ENCODE results near the gene YTHDF1. TPM values are rescaled to one million over a fixed set of nuclear protein-coding genes. Genes with fewer than 3 reads are reported as not detected.
"Not testable (repeated sequence)": the region's sequence is repeated elsewhere in the genome, so short reads cannot be mapped to it uniquely, and the experiment has no call there.

The YTHDF1 gene
- polyA plus RNA-seq, 1 donor: 25.2 TPM

DNA sequence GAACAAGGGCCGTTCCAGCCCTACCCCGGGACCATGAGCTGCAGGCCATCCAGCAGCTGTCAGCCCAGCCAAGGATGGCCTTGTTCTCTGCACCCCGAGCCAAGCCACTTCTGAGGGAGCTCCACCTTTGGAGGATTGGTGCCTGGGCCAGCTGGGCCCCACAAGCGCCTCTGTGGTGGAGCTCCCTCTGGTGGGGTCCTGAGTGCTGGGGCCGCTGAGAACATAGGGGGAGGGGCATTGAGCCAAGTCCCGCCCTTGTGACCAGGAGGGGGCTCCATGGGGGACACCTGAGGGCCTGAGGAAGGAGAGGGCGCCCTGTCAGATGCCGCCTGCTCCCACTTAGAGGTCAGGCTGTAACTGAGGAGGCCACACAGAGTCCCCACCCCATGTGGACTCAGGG is 43.2 kb downstream of the YTHDF1 start:
- DNase-seq (ENCODE audit: low read depth): no peak

- DNase-seq (ENCODE audit: low read depth): no peak
These were observed 43.9 kb downstream of the YTHDF1 start for GRCh38 chr20:63171991-63172390.

DNA sequence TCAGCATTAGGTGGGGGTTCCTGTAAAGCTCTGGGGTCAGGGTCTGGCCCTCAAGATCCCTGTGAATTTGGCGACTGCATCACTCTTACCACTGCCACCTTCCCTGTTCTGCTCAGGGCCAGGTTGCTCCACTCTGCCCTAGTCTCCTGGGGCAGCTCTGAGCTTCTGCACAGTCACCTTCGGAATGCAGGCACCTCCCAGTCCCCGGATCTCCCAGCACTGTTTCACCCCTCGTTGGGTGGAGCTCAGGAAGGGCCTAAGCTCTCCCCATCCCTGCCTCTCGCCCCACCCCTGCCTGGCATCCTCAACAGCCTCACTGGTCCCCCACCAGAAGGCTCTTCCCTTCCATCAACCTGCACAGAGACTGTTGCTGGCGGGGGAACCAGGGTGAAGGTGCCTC is 46.2 kb downstream of the YTHDF1 start:
- DNase-seq (ENCODE audit: low read depth): no peak

DNA sequence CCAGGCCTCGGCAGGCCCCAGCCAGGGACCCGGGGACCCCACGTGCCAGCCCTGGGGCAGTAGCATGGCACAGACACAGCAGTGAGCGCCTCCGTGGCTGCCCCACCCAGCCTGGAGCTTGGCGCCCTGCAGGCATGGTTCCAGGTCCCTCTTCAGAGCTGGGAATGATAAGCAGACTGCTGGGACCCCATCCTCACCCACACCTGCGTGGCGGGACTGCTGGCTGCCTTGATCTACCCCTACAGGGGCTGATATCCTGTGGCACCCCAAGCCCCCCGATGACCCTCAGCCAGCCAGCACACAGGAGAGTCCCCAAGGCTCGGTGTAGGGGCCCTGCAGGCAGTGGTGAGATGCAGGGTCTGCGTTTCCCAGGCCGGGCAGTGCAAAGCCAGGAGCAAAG is 47.1 kb downstream of the YTHDF1 start:
- no peak for DNase-seq (ENCODE audit: low read depth)

DNA sequence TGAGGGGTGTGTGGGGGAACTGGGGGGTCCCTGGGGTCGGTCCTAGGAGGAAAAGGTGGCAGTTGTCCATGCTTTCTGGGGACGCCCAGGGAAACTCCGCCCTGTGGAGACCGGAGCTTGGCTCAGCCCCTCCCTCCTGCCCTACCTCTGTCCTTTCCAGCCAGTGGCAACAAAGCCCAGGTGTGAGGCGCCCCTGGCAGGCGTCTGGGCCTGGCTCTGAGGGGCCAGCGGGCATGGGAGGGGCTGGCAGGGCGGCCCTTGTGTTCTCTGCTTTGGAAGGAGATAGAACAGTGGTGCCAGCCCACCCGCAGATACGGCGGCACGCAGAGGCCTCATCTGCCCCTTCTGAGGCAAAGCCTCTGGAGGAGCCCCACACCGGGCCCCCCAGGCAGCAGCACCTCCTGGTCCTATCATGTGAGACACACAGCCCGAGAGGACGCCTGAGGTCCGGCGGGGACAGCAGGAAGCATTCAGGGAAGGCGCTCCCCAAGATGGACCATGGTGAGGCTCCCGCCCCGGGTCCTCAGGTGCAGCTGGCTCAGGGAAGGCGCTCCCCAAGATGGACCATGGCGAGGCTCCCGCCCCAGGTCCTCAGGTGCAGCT is 47.9 kb downstream of the YTHDF1 start:
- DNase-seq (ENCODE audit: low read depth): no peak

DNA sequence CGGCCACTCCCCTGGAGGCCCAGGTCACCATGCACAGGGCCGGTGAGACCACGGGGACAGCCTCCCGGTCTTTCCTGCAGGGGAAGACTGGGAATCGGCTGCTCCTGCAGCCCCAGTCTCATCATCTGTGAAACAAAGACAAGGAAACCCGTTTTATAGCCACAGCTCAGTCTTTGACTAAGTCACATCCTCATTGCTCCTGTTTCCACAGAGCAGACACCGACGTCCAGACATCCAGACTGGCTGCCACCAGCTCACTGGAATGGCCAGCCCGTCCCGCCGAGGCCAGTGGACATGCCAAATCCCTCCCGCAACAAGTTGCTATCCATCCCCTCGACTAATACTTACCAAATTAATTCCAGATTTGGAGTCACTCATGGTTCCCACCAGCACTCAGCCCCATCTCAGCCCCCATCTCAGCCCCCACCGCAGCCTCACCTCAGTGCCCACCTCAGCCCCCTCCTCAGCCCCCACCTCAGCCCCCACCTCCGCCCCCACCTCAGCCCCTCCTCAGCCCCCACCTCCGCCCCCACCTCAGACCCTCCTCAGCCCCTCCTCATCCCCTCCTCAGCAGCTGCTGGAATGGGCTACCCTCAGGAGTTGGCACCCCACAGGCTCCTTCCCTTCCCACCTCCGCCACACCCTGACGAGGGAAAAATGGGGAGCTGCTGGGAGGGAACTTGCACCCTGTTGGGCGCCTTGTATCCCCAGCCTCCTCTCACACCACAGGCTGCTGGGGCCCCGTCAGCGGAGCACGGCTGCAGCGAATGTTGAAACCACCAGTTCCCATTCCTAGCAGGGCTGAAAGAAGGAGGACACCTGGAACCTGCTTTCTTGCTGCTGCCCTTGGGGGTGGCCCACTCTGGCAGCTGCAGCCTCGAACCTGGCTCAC is 48.7 kb downstream of the YTHDF1 start:
- DNase-seq (ENCODE audit: low read depth): no peak

- no peak for DNase-seq (ENCODE audit: low read depth)
These were observed 49.5 kb downstream of the YTHDF1 start for GRCh38 chr20:63166193-63167020.

- DNase-seq (ENCODE audit: low read depth): no peak
These were observed 50.4 kb downstream of the YTHDF1 start for GRCh38 chr20:63165356-63166192.

DNA sequence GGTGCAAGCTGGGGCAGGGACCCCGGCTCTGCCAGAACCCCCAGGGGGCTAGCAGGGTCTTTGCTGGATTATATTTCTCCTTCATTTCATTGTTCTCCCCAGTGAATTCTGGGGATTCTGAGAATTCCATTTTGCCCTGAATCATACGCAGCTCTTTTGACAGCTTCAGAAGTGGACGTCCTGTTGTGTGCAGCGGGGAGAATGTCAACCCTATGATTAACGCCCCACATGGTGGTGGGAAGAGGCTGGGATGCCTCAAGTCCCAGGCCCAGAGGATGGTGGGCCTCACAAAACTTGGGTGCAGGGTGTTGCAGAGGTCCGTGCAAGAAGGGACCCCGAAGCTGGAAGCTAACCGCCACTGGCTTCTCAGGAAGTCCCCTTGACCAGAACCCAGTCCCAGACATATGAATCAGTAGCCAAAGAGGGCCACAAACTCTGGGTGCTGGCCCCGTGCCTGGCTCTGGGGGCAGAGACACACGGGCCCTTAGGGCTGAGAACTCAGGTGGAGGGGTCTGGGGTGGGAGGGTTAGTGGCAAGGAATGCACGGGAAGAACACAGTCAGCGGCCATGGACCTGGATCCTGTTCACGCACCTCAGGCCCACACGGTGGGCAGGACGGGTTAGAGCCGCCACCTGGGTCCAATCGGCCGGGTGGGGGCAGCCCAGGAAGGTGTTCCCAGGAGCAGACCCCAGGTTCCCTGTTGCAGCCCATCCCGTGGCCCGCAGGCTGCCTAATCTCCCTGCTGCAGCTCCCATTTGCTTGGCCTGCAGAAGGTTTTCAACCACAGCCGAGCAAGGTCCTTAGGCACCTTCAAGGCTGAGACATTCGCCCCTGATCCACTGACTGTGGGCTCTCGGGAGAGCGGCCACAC is 51.2 kb downstream of the YTHDF1 start:
- DNase-seq (ENCODE audit: low read depth): no peak

GRCh38 chr20:63163596-63164483 is 52.1 kb downstream of the YTHDF1 start:
- no peak for DNase-seq (ENCODE audit: low read depth)

DNA sequence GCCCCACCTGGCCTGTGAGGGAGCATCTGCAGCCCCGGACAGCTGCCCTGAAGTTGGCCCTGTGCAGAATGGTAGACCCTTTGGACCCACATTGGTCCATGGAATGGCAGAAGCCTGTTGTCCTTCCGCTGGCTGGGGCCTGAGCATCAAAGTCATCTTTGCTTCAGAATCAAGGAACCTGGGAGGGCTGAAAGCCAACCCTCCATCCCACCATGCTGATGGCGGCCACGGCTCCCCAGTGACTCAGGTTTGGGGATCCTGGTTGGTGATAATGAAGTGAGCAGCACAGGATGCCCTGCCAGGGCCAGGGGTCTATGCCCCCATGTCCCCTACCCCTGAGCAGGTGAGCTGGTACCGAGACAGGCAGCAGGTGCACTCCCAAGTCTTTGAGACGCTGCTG is 52.8 kb downstream of the YTHDF1 start:
- DNase-seq (ENCODE audit: low read depth): no peak

- DNase-seq (ENCODE audit: low read depth): no peak
These were observed 53.6 kb downstream of the YTHDF1 start for GRCh38 chr20:63162206-63162795.

GRCh38 chr20:63161176-63161651 is 54.7 kb downstream of the YTHDF1 start:
- no peak for DNase-seq (ENCODE audit: low read depth)

DNA sequence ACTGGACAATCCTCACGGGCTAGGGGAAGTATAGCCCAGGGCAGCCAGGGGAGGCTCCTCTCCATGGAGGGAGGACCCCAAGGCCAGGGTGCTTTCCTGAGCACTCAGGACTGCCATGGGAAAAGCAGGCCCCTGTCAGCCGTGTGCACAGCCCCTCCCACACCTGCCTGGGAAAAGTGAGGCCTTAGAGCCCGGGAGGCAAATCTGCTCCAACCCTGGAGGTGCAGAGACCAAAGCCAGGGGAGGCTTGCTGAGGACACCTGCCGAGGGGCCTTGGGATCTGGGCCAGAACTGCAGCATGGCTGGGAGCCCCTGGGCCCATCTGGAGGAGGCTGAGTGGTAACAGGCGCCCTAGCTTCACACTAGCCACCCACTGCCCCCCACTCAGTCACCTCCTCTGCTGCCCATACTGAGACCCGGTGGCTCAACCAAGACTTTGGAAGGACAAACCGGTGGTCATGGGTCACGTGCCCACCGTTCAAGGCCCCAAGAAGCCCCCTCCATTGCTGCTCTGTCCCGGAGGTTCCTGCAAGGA is 55.2 kb downstream of the YTHDF1 start:
- no peak for DNase-seq (ENCODE audit: low read depth)

GRCh38 chr20:63159826-63160640 is 55.9 kb downstream of the YTHDF1 start:
- no peak for DNase-seq (ENCODE audit: low read depth)

GRCh38 chr20:63159251-63159650 is 56.7 kb downstream of the YTHDF1 start:
- DNase-seq (ENCODE audit: low read depth): not testable (repeated sequence)

DNA sequence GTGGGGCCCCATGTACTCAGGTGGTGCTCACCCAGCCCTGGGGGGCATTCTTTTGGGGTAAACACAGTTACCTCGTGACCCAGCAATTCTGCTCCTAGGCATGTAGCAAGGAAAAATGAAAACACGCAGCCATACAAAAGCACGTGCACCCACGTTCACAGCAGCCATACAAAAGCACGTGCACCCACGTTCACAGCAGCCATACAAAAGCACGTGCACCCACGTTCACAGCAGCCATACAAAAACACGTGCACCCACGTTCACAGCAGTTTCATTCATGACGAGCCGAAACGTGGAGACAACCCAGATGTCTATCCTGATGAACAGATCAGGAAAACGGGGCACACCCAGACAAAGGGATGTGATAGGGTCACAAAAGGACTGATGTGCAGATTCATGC is 57.1 kb downstream of the YTHDF1 start:
- DNase-seq (ENCODE audit: low read depth): no peak

GRCh38 chr20:63158352-63158751 is 57.6 kb downstream of the YTHDF1 start:
- DNase-seq (ENCODE audit: low read depth): no peak
